Testis (tissue), 3 donors: ENCODE measurements around the gene ANKRD13C. TPM values are rescaled to one million over a fixed set of nuclear protein-coding genes. Genes with fewer than 3 reads are reported as not detected.
"Not testable (repeated sequence)": the region's sequence is repeated elsewhere in the genome, so short reads cannot be mapped to it uniquely, and the experiment has no call there.

ENCODE experiments used
- DNase-seq: peaks from one replicate; pipeline ENCODE4 v3.0.0-alpha.2; 2019
- H3K27ac ChIP-seq, 2 donors: fragments of 200-600 bp; sonication (generic); one replicate each; pipeline ENCODE4 v1.5.1; 2019
- H3K27me3 ChIP-seq: fragments of 200-600 bp; sonication (generic); one replicate; pipeline ENCODE4 v1.5.1; 2019
- H3K36me3 ChIP-seq: fragments of 200-600 bp; sonication (generic); one replicate; pipeline ENCODE4 v1.5.1; 2017; ENCODE audit warnings: low read depth; ENCODE audit errors: missing control alignments
- H3K4me1 ChIP-seq: fragments of 200-600 bp; sonication (generic); one replicate; pipeline ENCODE4 v1.5.1; 2019
- H3K4me3 ChIP-seq, 2 donors: fragments of 200-600 bp; sonication (generic); one replicate each; pipeline ENCODE4 v1.5.1; 2017 to 2019
- H3K9me3 ChIP-seq: fragments of 200-600 bp; sonication (generic); one replicate; pipeline ENCODE4 v1.5.1; 2017
- POLR2A ChIP-seq: fragments of 450-650 bp; IDR thresholded peaks from one replicate; pipeline ENCODE4 v1.6.1; 2017; ENCODE audit warnings: antibody characterized with exemption, mild to moderate bottlenecking, moderate library complexity
- WGBS, 2 donors: methylation state at CpG; one replicate each; pipeline ENCODE4 v1.1.5; 2018; 5-methylcytosine and 5-hydroxymethylcytosine counted together
- intact Hi-C: fragments of 100-400 bp; cut with DNase I; formaldehyde crosslinking; loops from one replicate; pipeline ENCODE4 v1.15.1; 2023; ENCODE audit warnings: low total_unique reads
- polyA plus RNA-seq: library from polyadenylated mRNA; stranded (reverse); fragments of 350-450 nt; fragmentation: Illumina TruSeq; extraction: RNeasy Lipid Tissue Mini Kit (QIAGEN cat#74804); gene quantifications from one replicate; pipeline ENCODE4 v1.2.3, GENCODE V29; 2014; ENCODE audit warnings: low read depth, low replicate concordance; ENCODE audit not compliant: insufficient read depth
- total RNA-seq, 2 donors: library from RNA; depleted of rRNA; stranded (reverse); fragments of >200 nt; gene quantifications; one replicate each; pipeline ENCODE4 v1.2.3, GENCODE V29; 2016
- TF ChIP-seq, protein P1 (sequence below), 3 experiments: fragments of 450-650 bp in 2 of 3; fragments of 200-600 bp in 1 of 3; sonication (generic) in 1 of 3; IDR thresholded peaks; one replicate each; pipeline ENCODE4 v1.5.1; 2016 to 2019; ENCODE audit warnings: antibody characterized with exemption in 3 of 3, mild to moderate bottlenecking in 2 of 3, moderate library complexity in 1 of 3

The ANKRD13C gene
- total and polyA plus RNA-seq, 3 donors from 2014 or later: 8.0 to 21.7 (median 18.7) TPM

DNA sequence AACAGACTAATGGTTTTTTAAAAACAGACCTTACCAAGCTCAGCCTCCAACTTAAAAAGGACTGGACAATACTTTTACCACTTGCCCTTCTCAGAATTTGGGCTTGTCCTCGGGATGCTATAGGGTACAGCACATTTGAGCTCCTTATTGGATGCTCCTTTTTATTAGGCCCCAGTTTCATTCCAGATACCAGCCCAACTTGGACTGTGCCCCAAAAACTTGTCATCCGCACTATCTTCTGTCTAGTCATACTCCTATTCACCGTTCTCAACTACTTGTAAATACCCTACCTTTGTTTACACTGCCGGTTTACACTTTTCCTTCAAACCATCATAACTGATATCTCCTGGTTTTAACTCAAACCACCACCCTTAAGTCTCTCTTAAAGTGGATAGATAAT is 17.9 kb upstream of the ANKRD13C start:
- Histone ChIP-seq H3K4me1 (no peaks in the 10 kb centered on the region), H3K4me3 (no peak overlapping the region), H3K9me3 (no peaks in the 10 kb centered on the region), H3K27ac (no peak overlapping the region), H3K36me3 (no peaks in the 10 kb centered on the region), H3K27me3 (no peaks in the 10 kb centered on the region)
- WGBS, 2 donors: 97 to 98% methylated on average over 4 of the region's 4 CpGs
- DNase-seq: no peak
- intact Hi-C loops: no loop called here
- TF ChIP-seq POLR2A: no peak
- TF ChIP-seq, protein P1, sequence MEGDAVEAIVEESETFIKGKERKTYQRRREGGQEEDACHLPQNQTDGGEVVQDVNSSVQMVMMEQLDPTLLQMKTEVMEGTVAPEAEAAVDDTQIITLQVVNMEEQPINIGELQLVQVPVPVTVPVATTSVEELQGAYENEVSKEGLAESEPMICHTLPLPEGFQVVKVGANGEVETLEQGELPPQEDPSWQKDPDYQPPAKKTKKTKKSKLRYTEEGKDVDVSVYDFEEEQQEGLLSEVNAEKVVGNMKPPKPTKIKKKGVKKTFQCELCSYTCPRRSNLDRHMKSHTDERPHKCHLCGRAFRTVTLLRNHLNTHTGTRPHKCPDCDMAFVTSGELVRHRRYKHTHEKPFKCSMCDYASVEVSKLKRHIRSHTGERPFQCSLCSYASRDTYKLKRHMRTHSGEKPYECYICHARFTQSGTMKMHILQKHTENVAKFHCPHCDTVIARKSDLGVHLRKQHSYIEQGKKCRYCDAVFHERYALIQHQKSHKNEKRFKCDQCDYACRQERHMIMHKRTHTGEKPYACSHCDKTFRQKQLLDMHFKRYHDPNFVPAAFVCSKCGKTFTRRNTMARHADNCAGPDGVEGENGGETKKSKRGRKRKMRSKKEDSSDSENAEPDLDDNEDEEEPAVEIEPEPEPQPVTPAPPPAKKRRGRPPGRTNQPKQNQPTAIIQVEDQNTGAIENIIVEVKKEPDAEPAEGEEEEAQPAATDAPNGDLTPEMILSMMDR (IDR thresholded peaks at IDR 0.05): no peak

DNA sequence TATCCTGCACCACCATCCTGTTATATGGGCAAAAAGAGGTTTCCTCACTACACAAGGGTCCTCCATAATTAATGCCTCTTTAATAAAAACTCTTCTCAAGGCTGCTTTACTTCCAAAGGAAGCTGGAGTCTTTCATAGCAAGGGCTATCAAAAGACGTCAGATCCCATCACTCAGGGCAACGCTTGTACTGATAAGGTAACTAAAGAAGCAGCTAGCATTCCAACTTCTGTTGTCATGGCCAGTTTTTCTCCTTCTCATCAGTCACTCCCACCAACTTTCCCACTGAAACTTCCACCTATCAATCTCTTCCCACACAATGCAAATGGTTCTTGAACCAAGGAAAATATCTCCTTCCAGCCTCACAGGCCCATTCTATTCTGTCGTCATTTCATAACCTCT is 17.1 kb upstream of the ANKRD13C start:
- H3K27ac ChIP-seq, H3K4me1 ChIP-seq, H3K4me3 ChIP-seq, H3K27me3 ChIP-seq, DNase-seq, H3K36me3 ChIP-seq, intact Hi-C loops, H3K9me3 ChIP-seq: not testable (repeated sequence)
- 67 to 85% methylated on average over 3 of the region's 3 CpGs for WGBS, 2 donors

DNA sequence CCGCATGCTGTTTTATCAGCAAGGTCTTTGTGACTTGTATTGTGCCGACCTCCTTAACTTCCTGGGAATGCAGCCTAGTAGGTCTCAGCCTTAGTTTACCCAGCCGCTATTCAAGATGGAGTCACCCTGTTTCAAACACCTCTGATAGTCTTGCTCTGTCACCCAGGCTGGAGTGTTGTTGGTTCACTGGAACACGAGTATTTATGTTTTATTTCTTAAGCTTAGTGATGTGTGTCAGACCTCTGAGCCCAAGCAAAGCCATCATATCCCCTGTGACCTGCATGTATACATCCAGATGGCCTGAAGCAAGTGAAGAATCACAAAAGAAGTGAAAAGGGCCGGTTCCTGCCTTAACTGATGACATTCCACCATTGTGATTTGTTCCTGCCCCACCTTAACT is 12.9 kb upstream of the ANKRD13C start:
- H3K4me1 ChIP-seq, H3K36me3 ChIP-seq, H3K9me3 ChIP-seq, DNase-seq, H3K27ac ChIP-seq, H3K4me3 ChIP-seq, H3K27me3 ChIP-seq, intact Hi-C loops: not testable (repeated sequence)
- WGBS, 2 donors: 93% methylated on average over 5 of the region's 5 CpGs

DNA sequence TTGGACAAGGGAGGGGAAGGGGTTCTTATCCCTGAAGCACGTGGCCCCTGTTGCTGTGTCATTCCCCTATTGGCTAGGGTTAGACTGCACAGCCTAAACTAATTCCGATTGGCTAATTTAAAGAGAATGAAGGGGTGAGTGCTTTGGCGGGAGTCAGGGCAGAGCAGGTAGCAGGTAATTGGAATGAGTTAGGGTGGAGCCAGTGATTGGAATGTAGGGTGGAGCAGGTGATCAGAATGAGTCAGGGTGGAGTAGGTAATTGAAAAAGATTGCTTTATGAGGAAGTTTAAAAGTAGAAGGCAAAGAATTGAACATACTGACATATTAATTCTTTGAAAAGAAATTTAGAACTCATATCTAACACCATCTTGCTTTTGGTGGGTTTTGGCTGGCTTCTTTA is 12.5 kb upstream of the ANKRD13C start:
- H3K27me3 ChIP-seq, H3K9me3 ChIP-seq, DNase-seq, H3K27ac ChIP-seq, H3K36me3 ChIP-seq, H3K4me1 ChIP-seq, intact Hi-C loops, H3K4me3 ChIP-seq: not testable (repeated sequence)
- 91 to 95% methylated on average over 3 of the region's 3 CpGs for WGBS, 2 donors

DNA sequence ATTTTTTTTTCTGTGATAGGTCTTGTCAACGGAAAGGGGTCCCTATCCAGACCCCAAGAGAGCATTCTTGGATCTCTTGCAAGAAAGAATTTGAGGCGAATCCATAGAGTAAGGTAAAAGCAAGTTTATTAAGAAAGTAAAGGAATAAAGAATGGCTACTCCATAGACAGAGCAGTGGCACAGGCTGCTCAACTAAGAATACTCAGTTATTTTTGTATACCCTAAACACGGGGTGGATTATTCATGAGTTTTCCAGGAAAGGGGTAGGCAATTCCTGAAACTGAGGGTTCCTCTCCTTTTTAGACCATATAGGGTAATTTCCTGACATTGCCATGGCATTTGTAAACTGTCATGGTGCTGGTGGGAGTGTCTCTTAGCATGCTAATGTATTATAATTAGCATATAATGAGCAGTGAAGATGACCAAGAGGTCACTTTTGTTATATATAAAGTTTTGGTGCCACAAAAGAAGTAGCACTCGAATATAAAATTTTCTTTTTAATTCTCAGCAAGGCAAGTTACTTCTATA is 12.0 kb upstream of the ANKRD13C start:
- DNase-seq, H3K4me1 ChIP-seq, intact Hi-C loops, H3K27ac ChIP-seq, H3K4me3 ChIP-seq, H3K27me3 ChIP-seq, H3K9me3 ChIP-seq, H3K36me3 ChIP-seq: not testable (repeated sequence)
- 89 to 94% methylated on average over 4 of the region's 4 CpGs for WGBS, 2 donors

DNA sequence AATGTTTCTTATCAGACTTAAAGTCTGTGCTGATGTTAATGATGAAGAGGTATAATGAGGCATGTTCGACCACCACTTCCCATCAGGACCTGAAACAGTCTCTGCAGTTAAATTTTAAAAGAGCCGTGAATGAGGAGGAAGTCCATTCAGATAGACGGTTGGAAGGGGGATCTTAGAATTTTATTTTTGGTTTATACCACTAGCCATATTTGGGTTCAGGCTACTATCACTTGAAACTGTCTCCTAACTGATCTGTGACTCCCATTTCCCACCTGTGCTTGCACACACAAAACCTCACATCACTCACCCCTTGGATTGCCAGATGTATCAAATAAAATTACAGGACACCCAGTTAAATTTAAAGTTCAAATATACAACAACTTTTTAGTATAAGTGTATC is 9.9 kb upstream of the ANKRD13C start:
- Histone ChIP-seq H3K36me3 (no peaks in the 10 kb centered on the region), H3K4me3 (no peak overlapping the region), H3K27me3 (no peaks in the 10 kb centered on the region), H3K4me1 (no peaks in the 10 kb centered on the region), H3K9me3 (no peaks in the 10 kb centered on the region), H3K27ac (no peak overlapping the region)
- 89 to 93% methylated on average over 3 of the region's 3 CpGs for WGBS, 2 donors
- DNase-seq: no peak
- no peak for TF ChIP-seq POLR2A
- TF ChIP-seq, protein P1 (IDR thresholded peaks at IDR 0.05): no peak
- intact Hi-C loops: no loop called here

DNA sequence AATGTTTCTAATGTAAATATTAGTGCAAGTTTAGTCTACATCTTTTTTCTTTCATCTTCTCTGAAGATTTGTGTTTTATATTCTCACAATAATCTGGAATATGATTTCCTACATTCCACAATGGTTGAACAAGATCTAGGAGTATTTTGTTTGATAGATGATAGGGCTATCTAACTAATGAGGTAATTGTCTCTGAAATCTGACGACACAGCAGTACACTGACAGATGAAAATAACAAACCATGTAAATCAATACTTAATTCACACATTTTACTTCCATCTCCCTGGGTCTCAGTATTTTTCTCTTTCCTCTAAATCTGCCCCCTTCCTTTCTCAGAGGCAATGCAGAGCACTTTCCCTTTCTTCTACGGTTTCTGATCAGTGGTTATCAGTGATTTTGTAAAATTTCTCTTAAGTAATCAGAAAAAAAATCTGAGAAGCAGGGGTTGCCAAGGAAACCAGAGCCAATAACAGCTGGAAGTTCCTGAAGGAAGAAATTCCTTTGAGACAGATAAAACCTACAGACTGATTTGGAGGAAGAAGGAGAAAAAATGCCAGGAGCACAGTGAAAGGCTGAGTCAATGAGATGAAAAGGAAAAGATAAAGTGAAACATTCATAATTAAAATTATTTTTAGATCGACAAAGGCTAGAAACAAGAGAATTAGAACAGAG is 7.3 kb upstream of the ANKRD13C start:
- intact Hi-C loops: no loop called here
- Histone ChIP-seq H3K9me3 (no peaks in the 10 kb centered on the region), H3K4me3 (no peak overlapping the region), H3K27me3 (no peaks in the 10 kb centered on the region), H3K36me3 (no peaks in the 10 kb centered on the region), H3K27ac (no peak overlapping the region), H3K4me1 (no peaks in the 10 kb centered on the region)
- no peak for TF ChIP-seq POLR2A
- TF ChIP-seq, protein P1 (IDR thresholded peaks at IDR 0.05): no peak
- no peak for DNase-seq
- WGBS, 2 donors: 34 to 35% methylated on average over 3 of the region's 3 CpGs
